GM12875 (cell line): ENCODE measurements around the gene PORCN.

Experiments
- H3K4me3 ChIP-seq: one replicate; pipeline ENCODE4 v1.5.1; 2011; ENCODE audit warnings: low read depth, low read length, control low read depth
- CTCF ChIP-seq: IDR thresholded peaks from 2 replicates; pipeline ENCODE4 v1.5.1; 2011; ENCODE audit warnings: low read depth, mild to moderate bottlenecking, control low read depth, inconsistent platforms, low read length, moderate library complexity, borderline replicate concordance; ENCODE audit not compliant: insufficient read depth

PORCN gene

GRCh38 chrX:48558271-48558670, 49.5 kb downstream of the PORCN start:
- H3K4me3 ChIP-seq, result no peak overlapping the region
- no peak for TF ChIP-seq CTCF

- H3K4me3 ChIP-seq, result no peak overlapping the region
- TF ChIP-seq CTCF, result no peak
Measured at GRCh38 chrX:48559636-48560035, 50.8 kb downstream of the PORCN start.

GRCh38 chrX:48560056-48560455, 51.3 kb downstream of the PORCN start:
- TF ChIP-seq CTCF, result no peak
- no peak overlapping the region for H3K4me3 ChIP-seq

GRCh38 chrX:48560681-48561080, 51.9 kb downstream of the PORCN start:
- no peak for TF ChIP-seq CTCF
- H3K4me3 ChIP-seq, result no peak overlapping the region

- no peak overlapping the region for H3K4me3 ChIP-seq
- no peak for TF ChIP-seq CTCF
Measured at GRCh38 chrX:48569958-48570357, 61.2 kb downstream of the PORCN start.
